GM18517 (cell line): ENCODE results near the gene HIBADH.

Source experiments
- ATAC-seq: cut with Tn5 transposase; IDR thresholded peaks from one replicate; pipeline ENCODE4 v1.9.1; 2021; ENCODE audit warnings: mild to moderate bottlenecking, moderate library complexity; ENCODE audit not compliant: unreplicated experiment

Gene HIBADH

GRCh38 chr7:27662490-27663205 lies at the start of gene HIBADH:
TSS of gene HIBADH (minus strand) at chr7:27662883. CDS start at chr7:27662788, 95 bp downstream.
- ATAC-seq, result peak; percentile 100

GRCh38 chr7:27712217-27712616 lies 49.5 kb upstream of the HIBADH start:
- no peak for ATAC-seq

- no peak for ATAC-seq
These were observed 46.7 kb upstream of the HIBADH start for GRCh38 chr7:27709137-27710075.

- ATAC-seq, result no peak
These were observed 45.8 kb upstream of the HIBADH start for GRCh38 chr7:27708485-27708884.

GRCh38 chr7:27705200-27705594 lies 42.5 kb upstream of the HIBADH start:
- no peak for ATAC-seq

- ATAC-seq, result no peak
These were observed 41.9 kb upstream of the HIBADH start for GRCh38 chr7:27704422-27705199.

GRCh38 chr7:27703181-27703580 lies 40.5 kb upstream of the HIBADH start:
- no peak for ATAC-seq

- no peak for ATAC-seq
These were observed 37.8 kb upstream of the HIBADH start for GRCh38 chr7:27700501-27700900.

- no peak for ATAC-seq
These were observed 37.1 kb upstream of the HIBADH start for GRCh38 chr7:27699751-27700150.

GRCh38 chr7:27697861-27698430 lies 35.3 kb upstream of the HIBADH start:
- ATAC-seq, result no peak

GRCh38 chr7:27695096-27695495 lies 32.4 kb upstream of the HIBADH start:
- ATAC-seq, result no peak

- ATAC-seq, result no peak
These were observed 31.1 kb upstream of the HIBADH start for GRCh38 chr7:27693794-27694193.

- ATAC-seq, result no peak
These were observed 28.0 kb upstream of the HIBADH start for GRCh38 chr7:27690649-27691048.

- no peak for ATAC-seq
These were observed 27.0 kb upstream of the HIBADH start for GRCh38 chr7:27689591-27690164.

GRCh38 chr7:27689150-27689549 lies 26.5 kb upstream of the HIBADH start:
- no peak for ATAC-seq

- no peak for ATAC-seq
These were observed 26.0 kb upstream of the HIBADH start for GRCh38 chr7:27688646-27689045.

- ATAC-seq, result no peak
These were observed 25.4 kb upstream of the HIBADH start for GRCh38 chr7:27688056-27688455.

- ATAC-seq, result no peak
These were observed 23.6 kb upstream of the HIBADH start for GRCh38 chr7:27686315-27686714.

- ATAC-seq, result no peak
These were observed 23.2 kb upstream of the HIBADH start for GRCh38 chr7:27685893-27686292.

- ATAC-seq, result no peak
These were observed 22.5 kb upstream of the HIBADH start for GRCh38 chr7:27685209-27685608.

- no peak for ATAC-seq
These were observed 21.8 kb upstream of the HIBADH start for GRCh38 chr7:27684491-27684890.
